NB4 (cell line): ENCODE data around the gene TFEC.

ENCODE experiments used
- CTCF ChIP-seq: IDR thresholded peaks from one replicate; pipeline ENCODE4 v1.5.1; 2012; ENCODE audit warnings: low read depth, low read length
- MAX ChIP-seq: IDR thresholded peaks from 2 replicates; pipeline ENCODE4 v1.6.1; 2011; ENCODE audit warnings: low read depth, low read length
- POLR2A ChIP-seq: IDR thresholded peaks from 2 replicates; pipeline ENCODE4 v1.6.1; 2011; ENCODE audit warnings: mild to moderate bottlenecking; ENCODE audit not compliant: insufficient read length; ENCODE audit errors: extremely low read depth

- TF ChIP-seq POLR2A, result no peak
- no peak for TF ChIP-seq CTCF
- no peak for TF ChIP-seq MAX
Measured at GRCh38 chr7:116011584-116011983, 19.0 kb downstream of the TFEC start.
